Measurements from ENCODE around the gene PARS2. TPM values are rescaled to one million over a fixed set of nuclear protein-coding genes. Genes with fewer than 3 reads are reported as not detected.

The PARS2 gene
- polyA plus RNA-seq, 1 donor from 2014 or later: 1.9 TPM

DNA sequence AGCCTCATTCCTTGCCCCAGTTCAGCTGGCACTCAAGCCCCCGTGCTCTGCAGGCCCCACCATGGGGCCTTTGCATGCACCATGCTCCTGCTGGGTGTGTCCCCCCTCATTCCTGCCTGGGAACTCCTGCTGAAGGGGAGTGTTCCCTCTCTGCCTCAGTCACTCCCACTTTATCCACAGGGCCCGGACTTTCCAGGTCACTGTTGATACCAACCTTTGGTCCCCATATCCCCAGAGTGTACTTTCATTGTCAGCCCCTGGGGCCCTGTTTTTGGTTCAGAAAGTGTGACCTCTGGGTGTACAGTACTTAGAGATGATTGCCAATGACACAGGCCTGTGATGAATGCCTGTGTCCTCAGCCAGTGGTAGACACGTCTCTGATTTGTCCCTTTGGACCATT, 33.9 kb upstream of the PARS2 start:
- no peaks in the 10 kb centered on the region for H3F3A ChIP-seq (ENCODE audit: insufficient read depth, low read length, poor library complexity, severe bottlenecking)
- H3K4me3 ChIP-seq (ENCODE audit: low read length): no peak overlapping the region
- no peaks in the 10 kb centered on the region for H3K9me3 ChIP-seq (ENCODE audit: low read length)
- no peak overlapping the region for H3K4me2 ChIP-seq (ENCODE audit: low read length)
- H3K9me2 ChIP-seq (ENCODE audit: insufficient read depth, low read length): no peaks in the 10 kb centered on the region
- no peak for TF ChIP-seq POLR2AphosphoS5 (IDR thresholded peaks at IDR 0.05)
- no peak for TF ChIP-seq SMC3 (conservative IDR thresholded peaks at IDR 0.05; ENCODE audit: poor library complexity)
- no peak for TF ChIP-seq EP300 (conservative IDR thresholded peaks at IDR 0.05; ENCODE audit: poor library complexity, severe bottlenecking)
- no peak for TF ChIP-seq RAD21 (conservative IDR thresholded peaks at IDR 0.05)
- TF ChIP-seq, protein P1, sequence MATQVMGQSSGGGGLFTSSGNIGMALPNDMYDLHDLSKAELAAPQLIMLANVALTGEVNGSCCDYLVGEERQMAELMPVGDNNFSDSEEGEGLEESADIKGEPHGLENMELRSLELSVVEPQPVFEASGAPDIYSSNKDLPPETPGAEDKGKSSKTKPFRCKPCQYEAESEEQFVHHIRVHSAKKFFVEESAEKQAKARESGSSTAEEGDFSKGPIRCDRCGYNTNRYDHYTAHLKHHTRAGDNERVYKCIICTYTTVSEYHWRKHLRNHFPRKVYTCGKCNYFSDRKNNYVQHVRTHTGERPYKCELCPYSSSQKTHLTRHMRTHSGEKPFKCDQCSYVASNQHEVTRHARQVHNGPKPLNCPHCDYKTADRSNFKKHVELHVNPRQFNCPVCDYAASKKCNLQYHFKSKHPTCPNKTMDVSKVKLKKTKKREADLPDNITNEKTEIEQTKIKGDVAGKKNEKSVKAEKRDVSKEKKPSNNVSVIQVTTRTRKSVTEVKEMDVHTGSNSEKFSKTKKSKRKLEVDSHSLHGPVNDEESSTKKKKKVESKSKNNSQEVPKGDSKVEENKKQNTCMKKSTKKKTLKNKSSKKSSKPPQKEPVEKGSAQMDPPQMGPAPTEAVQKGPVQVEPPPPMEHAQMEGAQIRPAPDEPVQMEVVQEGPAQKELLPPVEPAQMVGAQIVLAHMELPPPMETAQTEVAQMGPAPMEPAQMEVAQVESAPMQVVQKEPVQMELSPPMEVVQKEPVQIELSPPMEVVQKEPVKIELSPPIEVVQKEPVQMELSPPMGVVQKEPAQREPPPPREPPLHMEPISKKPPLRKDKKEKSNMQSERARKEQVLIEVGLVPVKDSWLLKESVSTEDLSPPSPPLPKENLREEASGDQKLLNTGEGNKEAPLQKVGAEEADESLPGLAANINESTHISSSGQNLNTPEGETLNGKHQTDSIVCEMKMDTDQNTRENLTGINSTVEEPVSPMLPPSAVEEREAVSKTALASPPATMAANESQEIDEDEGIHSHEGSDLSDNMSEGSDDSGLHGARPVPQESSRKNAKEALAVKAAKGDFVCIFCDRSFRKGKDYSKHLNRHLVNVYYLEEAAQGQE (IDR thresholded peaks at IDR 0.05; ENCODE audit: borderline replicate concordance): no peak
- TF ChIP-seq TAF1 (IDR thresholded peaks at IDR 0.05; ENCODE audit: low read depth): no peak
- no peak for TF ChIP-seq MXI1 (conservative IDR thresholded peaks at IDR 0.05; ENCODE audit: poor library complexity, severe bottlenecking)
- no peak for TF ChIP-seq EZH2 (IDR thresholded peaks at IDR 0.05; ENCODE audit: borderline replicate concordance, insufficient read depth, low read length, poor library complexity, severe bottlenecking)
- TF ChIP-seq, protein P2, sequence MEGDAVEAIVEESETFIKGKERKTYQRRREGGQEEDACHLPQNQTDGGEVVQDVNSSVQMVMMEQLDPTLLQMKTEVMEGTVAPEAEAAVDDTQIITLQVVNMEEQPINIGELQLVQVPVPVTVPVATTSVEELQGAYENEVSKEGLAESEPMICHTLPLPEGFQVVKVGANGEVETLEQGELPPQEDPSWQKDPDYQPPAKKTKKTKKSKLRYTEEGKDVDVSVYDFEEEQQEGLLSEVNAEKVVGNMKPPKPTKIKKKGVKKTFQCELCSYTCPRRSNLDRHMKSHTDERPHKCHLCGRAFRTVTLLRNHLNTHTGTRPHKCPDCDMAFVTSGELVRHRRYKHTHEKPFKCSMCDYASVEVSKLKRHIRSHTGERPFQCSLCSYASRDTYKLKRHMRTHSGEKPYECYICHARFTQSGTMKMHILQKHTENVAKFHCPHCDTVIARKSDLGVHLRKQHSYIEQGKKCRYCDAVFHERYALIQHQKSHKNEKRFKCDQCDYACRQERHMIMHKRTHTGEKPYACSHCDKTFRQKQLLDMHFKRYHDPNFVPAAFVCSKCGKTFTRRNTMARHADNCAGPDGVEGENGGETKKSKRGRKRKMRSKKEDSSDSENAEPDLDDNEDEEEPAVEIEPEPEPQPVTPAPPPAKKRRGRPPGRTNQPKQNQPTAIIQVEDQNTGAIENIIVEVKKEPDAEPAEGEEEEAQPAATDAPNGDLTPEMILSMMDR (IDR thresholded peaks at IDR 0.05; ENCODE audit: poor library complexity, severe bottlenecking): no peak
- no peaks in the 10 kb centered on the region for H3K36me3 ChIP-seq (ENCODE audit: insufficient read depth, low read length)
- no peaks in the 10 kb centered on the region for H3K79me2 ChIP-seq (replicated peaks; ENCODE audit: insufficient read depth, low read length)
- no peak overlapping the region for H3K27ac ChIP-seq (ENCODE audit: low read length)
- no peaks in the 10 kb centered on the region for H4K20me1 ChIP-seq (ENCODE audit: insufficient read depth)
- H3K27me3 ChIP-seq (ENCODE audit: insufficient read depth, low read depth, low read length): no peaks in the 10 kb centered on the region
- H3K9ac ChIP-seq (ENCODE audit: low read length): no peak overlapping the region
- no peak overlapping the region for H2AFZ ChIP-seq (ENCODE audit: low read depth, low read length)

DNA sequence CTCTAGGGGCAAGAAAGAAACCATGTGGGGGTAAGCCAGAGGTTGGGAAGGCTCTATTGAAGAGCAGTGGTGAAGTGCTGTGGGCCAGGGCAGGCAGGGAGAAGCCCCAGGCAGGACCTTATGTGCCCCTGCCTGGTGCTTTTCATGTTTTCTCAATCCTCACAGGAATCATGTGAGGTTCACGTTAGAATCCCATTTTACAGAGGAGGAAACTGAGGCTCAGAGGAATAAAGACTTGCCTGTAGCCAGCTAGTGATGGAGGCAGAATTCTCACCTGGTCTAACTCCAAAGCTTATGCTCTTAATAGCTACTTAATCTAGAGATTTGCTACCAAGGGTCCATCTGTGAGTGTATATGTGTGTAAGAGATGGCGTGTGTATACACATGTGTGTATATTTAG, 32.6 kb upstream of the PARS2 start:
- no peak overlapping the region for H3K27ac ChIP-seq (ENCODE audit: low read length)
- H3K4me3 ChIP-seq (ENCODE audit: low read length): no peak overlapping the region
- no peaks in the 10 kb centered on the region for H3K9me2 ChIP-seq (ENCODE audit: insufficient read depth, low read length)

More for the DNA sequence above, 32.6 kb upstream of the PARS2 start:
- H3K27me3 ChIP-seq (ENCODE audit: insufficient read depth, low read depth, low read length): no peaks in the 10 kb centered on the region
- no peak overlapping the region for H2AFZ ChIP-seq (ENCODE audit: low read depth, low read length)
- no peaks in the 10 kb centered on the region for H4K20me1 ChIP-seq (ENCODE audit: insufficient read depth)
- no peak overlapping the region for H3K4me2 ChIP-seq (ENCODE audit: low read length)
- TF ChIP-seq TAF1 (IDR thresholded peaks at IDR 0.05; ENCODE audit: low read depth): no peak
- H3K36me3 ChIP-seq (ENCODE audit: insufficient read depth, low read length): no peaks in the 10 kb centered on the region
- no peaks in the 10 kb centered on the region for H3K9me3 ChIP-seq (ENCODE audit: low read length)
- no peak overlapping the region for H3K9ac ChIP-seq (ENCODE audit: low read length)
- no peaks in the 10 kb centered on the region for H3K79me2 ChIP-seq (replicated peaks; ENCODE audit: insufficient read depth, low read length)
- H3F3A ChIP-seq (ENCODE audit: insufficient read depth, low read length, poor library complexity, severe bottlenecking): no peaks in the 10 kb centered on the region
